ENCODE data around the gene CCR3.

DNA sequence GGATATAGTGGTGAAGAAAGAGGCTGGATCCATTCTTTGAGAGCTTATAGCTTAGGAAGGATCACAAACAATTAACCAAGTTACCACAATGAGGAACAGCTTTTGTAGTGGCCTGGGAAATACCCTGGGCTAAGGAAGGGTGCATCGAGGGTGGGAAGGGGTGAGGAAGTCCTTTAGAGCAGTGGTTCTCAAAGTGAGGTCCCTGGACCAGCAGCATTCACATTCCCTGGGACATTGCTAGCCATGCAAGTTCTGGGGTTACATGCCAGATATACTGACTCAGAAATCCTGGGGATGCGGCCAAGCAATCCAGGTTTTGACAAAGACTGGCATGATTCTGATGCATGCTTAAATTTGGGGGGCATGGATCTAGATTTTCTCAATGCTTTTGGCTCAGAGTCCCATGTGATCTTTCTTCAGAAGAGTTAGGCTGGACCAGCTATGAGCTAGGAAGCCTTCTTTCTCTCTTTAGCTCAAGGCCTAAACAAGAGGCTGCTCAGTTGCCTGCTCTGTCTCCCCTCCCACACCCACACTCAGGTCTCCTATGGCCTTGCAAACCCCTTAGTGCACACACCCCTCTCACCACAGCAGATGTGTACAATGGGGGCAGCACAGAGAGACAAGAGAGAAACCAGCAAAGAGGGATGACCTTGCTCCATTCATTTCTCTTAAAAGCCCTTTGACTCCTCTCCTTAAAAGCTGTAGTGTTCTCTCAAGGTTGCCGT is 32.4 kb upstream of the CCR3 start:
- TF ChIP-seq, protein P1, sequence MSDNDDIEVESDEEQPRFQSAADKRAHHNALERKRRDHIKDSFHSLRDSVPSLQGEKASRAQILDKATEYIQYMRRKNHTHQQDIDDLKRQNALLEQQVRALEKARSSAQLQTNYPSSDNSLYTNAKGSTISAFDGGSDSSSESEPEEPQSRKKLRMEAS (IDR thresholded peaks at IDR 0.05), result no peak
- no peak for TF ChIP-seq TCF7L2 (IDR thresholded peaks at IDR 0.05; ENCODE audit: borderline replicate concordance, extremely low read depth, insufficient read depth, insufficient read length)
- TF ChIP-seq CEBPB (IDR thresholded peaks at IDR 0.05; ENCODE audit: low read depth), result no peak
- no peak for TF ChIP-seq POLR2A (IDR thresholded peaks at IDR 0.05; ENCODE audit: borderline replicate concordance, extremely low read depth, insufficient read depth, insufficient read length)
- TF ChIP-seq, protein P2, sequence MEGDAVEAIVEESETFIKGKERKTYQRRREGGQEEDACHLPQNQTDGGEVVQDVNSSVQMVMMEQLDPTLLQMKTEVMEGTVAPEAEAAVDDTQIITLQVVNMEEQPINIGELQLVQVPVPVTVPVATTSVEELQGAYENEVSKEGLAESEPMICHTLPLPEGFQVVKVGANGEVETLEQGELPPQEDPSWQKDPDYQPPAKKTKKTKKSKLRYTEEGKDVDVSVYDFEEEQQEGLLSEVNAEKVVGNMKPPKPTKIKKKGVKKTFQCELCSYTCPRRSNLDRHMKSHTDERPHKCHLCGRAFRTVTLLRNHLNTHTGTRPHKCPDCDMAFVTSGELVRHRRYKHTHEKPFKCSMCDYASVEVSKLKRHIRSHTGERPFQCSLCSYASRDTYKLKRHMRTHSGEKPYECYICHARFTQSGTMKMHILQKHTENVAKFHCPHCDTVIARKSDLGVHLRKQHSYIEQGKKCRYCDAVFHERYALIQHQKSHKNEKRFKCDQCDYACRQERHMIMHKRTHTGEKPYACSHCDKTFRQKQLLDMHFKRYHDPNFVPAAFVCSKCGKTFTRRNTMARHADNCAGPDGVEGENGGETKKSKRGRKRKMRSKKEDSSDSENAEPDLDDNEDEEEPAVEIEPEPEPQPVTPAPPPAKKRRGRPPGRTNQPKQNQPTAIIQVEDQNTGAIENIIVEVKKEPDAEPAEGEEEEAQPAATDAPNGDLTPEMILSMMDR (IDR thresholded peaks at IDR 0.05 in 2 of 3, conservative IDR thresholded peaks at IDR 0.05 in 1 of 3; ENCODE audit: borderline replicate concordance in 1 of 3, insufficient read depth in 1 of 3, low read depth in 2 of 3, low read length in 2 of 3), result no peak
- no peak for TF ChIP-seq SP1 (IDR thresholded peaks at IDR 0.05; ENCODE audit: low read depth)
- TF ChIP-seq POLR2AphosphoS5 (IDR thresholded peaks at IDR 0.05; ENCODE audit: low read depth, low read length), result no peak
- no peak for TF ChIP-seq EZH2 (IDR thresholded peaks at IDR 0.05)
- TF ChIP-seq CBX3 (IDR thresholded peaks at IDR 0.05; ENCODE audit: low read depth), result no peak

Measured in HCT116 (cell line).